Ovary (tissue), 9 donors: ENCODE data around the gene HIPK3. TPM values are rescaled to one million over a fixed set of nuclear protein-coding genes. Genes with fewer than 3 reads are reported as not detected.
"Not testable (repeated sequence)": the region's sequence is repeated elsewhere in the genome, so short reads cannot be mapped to it uniquely, and the experiment has no call there.

Experiments used
- DNase-seq, 5 donors: peaks; one replicate each; pipeline ENCODE4 v3.0.0-alpha.2; 2019 to 2020
- H3K27ac ChIP-seq, 2 donors: fragments of 200-600 bp; one replicate each; pipeline versions ENCODE4 v1.5.1 to v1.8.0; 2019 to 2022
- H3K27me3 ChIP-seq: fragments of 200-600 bp; one replicate; pipeline ENCODE4 v1.8.0; 2022
- H3K36me3 ChIP-seq: fragments of 200-600 bp; sonication (generic); one replicate; pipeline ENCODE4 v1.5.1; 2019
- H3K4me1 ChIP-seq: one replicate; pipeline ENCODE4 v1.8.1; 2013; ENCODE audit warnings: mild to moderate bottlenecking, moderate library complexity; ENCODE audit not compliant: insufficient read depth
- H3K4me3 ChIP-seq: fragments of 200-600 bp; sonication (generic); one replicate; pipeline ENCODE4 v1.5.1; 2017
- H3K9me3 ChIP-seq, 2 donors: fragments of 200-600 bp in 1 of 2; sonication (generic) in 1 of 2; one replicate each; pipeline versions ENCODE4 v1.5.1 to v1.8.1; 2013 to 2019; ENCODE audit warnings: mild to moderate bottlenecking in 1 of 2, moderate library complexity in 1 of 2
- EP300 ChIP-seq: sonication (generic); formaldehyde crosslinking; IDR thresholded peaks from one replicate; pipeline ENCODE4 v1.6.1; 2017; ENCODE audit warnings: antibody characterized with exemption
- POLR2A ChIP-seq: fragments of 450-650 bp; IDR thresholded peaks from one replicate; pipeline ENCODE4 v1.6.1; 2017; ENCODE audit warnings: antibody characterized with exemption, mild to moderate bottlenecking, moderate library complexity
- WGBS, 3 donors: extraction: QIAGEN DNeasy Blood & Tissue Kit in 1 of 3; methylation state at CpG; one replicate each; pipeline versions ENCODE4 v1.1.5 to v1.1.7; 2013 to 2017; 5-methylcytosine and 5-hydroxymethylcytosine counted together
- intact Hi-C, 4 donors: fragments of 100-400 bp; cut with DNase I; formaldehyde crosslinking; loops; one replicate each; pipeline versions ENCODE4 v1.11.0 to v1.15.1; 2022 to 2023
- polyA plus RNA-seq, 2 donors: library from polyadenylated mRNA; stranded (reverse); fragments of 200-250 nt in 1 of 2; fragments of 350-450 nt in 1 of 2; fragmentation: Illumina TruSeq in 1 of 2; extraction: RNeasy Lipid Tissue Mini Kit (QIAGEN cat#74804) in 1 of 2; gene quantifications; one replicate each; pipeline ENCODE4 v1.2.3, GENCODE V29; 2013 to 2014
- total RNA-seq, 7 donors: library from RNA; depleted of rRNA in 2 of 7; stranded (reverse); fragments of >200 nt in 2 of 7; fragmentation: NEBNext Ultra II Directional in 3 of 7; extraction: Animal tissue kit (Norgen Biotek cat#: 25700) in 3 of 7; gene quantifications; one replicate each; pipeline versions ENCODE4 v1.1.0 to v1.2.4, GENCODE V29; 2016 to 2023
- TF ChIP-seq, protein P1 (sequence below), 3 donors: fragments of 450-650 bp in 2 of 3; fragments of 200-600 bp in 1 of 3; IDR thresholded peaks; one replicate each; pipeline versions ENCODE4 v1.5.1 to v1.8.0; 2016 to 2022; ENCODE audit warnings: antibody characterized with exemption in 3 of 3, mild to moderate bottlenecking in 1 of 3
- donor health status: DM: no; HTN: no; CAD: no; lungs with moderate emphysema.
- donor health status: DM: no; HTN: no; CAD: no.
- donor health status: Bipolar disorder and iron deficiency.
- donor health status: DM: yes; HTN: yes; CAD: no.
- donor health status: DM: no; HTN: no; CAD: no.
- donor health status: DM: yes; HTN: yes; CAD: no.

Gene HIPK3
- total and polyA plus RNA-seq, 9 donors, result 28.0 to 252 (median 178) TPM

DNA sequence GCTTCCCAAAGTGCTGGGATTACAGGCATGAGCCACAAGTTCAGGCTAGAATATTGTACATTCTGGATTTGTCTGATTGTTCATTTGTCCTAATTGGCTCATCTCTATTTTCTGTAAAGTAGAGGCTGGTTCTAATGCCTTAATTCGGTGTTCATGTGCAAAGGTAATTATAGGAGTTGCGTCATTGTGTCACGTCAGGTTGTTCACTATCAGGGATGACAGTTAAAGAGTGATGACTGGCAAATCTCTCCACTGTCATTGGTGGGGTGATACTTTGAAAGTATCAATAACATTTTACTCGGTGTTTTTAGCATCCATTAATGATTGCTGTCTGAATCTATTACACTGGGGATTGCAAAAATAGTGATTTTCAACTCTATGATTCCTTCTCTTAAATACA is 103.5 kb downstream of the HIPK3 start:
- no peaks in the 10 kb centered on the region for H3K9me3 ChIP-seq
- intact Hi-C loops, result loop anchor here in 2 of 4 donors (10.0 kb wide), 2 partner anchors 384 to 464 kb away; no protein-coding TSS in a partner anchor
- H3K36me3 ChIP-seq, result no peaks in the 10 kb centered on the region
- TF ChIP-seq, protein P1, sequence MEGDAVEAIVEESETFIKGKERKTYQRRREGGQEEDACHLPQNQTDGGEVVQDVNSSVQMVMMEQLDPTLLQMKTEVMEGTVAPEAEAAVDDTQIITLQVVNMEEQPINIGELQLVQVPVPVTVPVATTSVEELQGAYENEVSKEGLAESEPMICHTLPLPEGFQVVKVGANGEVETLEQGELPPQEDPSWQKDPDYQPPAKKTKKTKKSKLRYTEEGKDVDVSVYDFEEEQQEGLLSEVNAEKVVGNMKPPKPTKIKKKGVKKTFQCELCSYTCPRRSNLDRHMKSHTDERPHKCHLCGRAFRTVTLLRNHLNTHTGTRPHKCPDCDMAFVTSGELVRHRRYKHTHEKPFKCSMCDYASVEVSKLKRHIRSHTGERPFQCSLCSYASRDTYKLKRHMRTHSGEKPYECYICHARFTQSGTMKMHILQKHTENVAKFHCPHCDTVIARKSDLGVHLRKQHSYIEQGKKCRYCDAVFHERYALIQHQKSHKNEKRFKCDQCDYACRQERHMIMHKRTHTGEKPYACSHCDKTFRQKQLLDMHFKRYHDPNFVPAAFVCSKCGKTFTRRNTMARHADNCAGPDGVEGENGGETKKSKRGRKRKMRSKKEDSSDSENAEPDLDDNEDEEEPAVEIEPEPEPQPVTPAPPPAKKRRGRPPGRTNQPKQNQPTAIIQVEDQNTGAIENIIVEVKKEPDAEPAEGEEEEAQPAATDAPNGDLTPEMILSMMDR (IDR thresholded peaks at IDR 0.05), result no peak
- H3K4me1 ChIP-seq, result no peaks in the 10 kb centered on the region
- no peaks in the 10 kb centered on the region for H3K27me3 ChIP-seq
- H3K27ac ChIP-seq, result no peak overlapping the region
- no peak overlapping the region for H3K4me3 ChIP-seq
- no peak for DNase-seq
- 77 to 88% (median 82%) methylated on average over 4 of the region's 4 CpGs for WGBS, 3 donors

DNA sequence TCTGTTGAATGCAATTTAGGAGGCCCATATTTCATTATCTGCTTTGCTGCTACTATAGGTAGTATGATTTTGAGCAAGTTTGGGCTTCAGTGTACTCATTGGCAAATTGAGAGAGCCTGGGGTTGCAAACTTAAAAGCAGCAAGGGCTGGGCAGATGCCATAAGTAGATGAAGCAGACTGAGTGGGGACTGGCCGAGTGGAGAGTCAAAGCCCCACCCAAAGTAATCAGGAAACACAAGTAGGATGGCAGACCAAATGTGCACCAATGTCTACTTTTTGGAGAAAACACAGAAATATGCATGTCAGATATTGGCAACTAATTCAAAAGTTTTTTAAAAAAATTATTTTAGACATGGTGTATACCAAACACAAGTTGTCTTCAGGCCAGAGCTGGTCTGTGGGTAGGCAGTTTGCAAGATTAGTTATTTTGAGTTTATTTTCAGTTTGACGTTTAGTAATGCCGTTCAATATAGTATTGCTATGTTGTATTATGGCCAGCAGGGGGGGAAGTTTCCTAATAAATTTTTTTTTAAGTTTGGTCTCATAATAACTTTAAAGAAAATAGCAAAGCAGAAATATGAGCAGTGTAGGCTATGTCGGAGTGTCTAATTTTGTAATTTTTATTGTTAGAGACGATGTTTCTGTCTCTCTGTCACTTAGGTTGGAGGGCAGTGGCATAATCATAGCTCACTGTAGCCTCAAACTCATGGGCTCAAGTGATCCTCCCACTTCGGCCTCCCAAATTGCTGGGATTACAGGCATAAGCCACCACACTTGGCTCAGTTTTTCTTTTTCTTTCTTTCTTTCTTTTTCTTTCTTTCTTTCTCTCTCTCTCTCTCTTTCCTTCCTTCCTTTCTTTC is 105.1 kb downstream of the HIPK3 start:
- Histone ChIP-seq H3K9me3 (no peaks in the 10 kb centered on the region), H3K27me3 (no peaks in the 10 kb centered on the region), H3K27ac (no peak overlapping the region), H3K4me3 (no peak overlapping the region), H3K36me3 (no peaks in the 10 kb centered on the region), H3K4me1 (no peaks in the 10 kb centered on the region)
- TF ChIP-seq, protein P1 (IDR thresholded peaks at IDR 0.05), result peak; percentile 47 to 67 (median 48)
- no peak for TF ChIP-seq POLR2A
- no peak for DNase-seq
- intact Hi-C loops, result loop anchor here in 2 of 4 donors (10.0 kb wide), 2 partner anchors 383 to 463 kb away; no protein-coding TSS in a partner anchor
- 16 to 21% (median 19%) methylated on average over 6 of the region's 6 CpGs for WGBS, 3 donors

DNA sequence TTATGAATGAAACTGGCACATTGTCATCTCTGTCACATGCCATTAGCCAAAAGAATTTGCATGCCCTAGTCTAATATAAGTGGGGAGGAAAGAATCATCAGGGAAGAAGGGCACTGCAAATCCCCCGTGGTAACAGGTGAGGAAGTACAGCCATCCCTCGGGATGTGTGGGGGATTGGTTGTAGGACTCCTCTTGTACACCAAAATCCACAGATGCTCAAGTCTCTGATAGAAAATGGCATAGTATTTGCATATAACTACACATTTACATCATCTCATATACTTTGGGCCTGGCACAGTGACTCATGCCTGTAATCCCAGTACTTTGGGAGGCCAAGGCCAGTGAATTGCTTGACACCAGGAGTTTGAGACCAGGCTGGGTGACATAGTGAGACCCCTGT is 109.7 kb downstream of the HIPK3 start:
- Histone ChIP-seq H3K4me3 (no peak overlapping the region), H3K36me3 (no peaks in the 10 kb centered on the region), H3K9me3 (no peaks in the 10 kb centered on the region), H3K27me3 (no peaks in the 10 kb centered on the region), H3K4me1 (no peaks in the 10 kb centered on the region), H3K27ac (no peak overlapping the region)
- TF ChIP-seq POLR2A, result no peak
- TF ChIP-seq, protein P1 (IDR thresholded peaks at IDR 0.05), result no peak
- TF ChIP-seq EP300, result no peak
- intact Hi-C loops, result loop anchor here in 2 of 4 donors (10.0 kb wide), 2 partner anchors 378 to 458 kb away; no protein-coding TSS in a partner anchor
- 85 to 86% (median 85%) methylated on average over 2 of the region's 2 CpGs for WGBS, 3 donors
- no peak for DNase-seq

DNA sequence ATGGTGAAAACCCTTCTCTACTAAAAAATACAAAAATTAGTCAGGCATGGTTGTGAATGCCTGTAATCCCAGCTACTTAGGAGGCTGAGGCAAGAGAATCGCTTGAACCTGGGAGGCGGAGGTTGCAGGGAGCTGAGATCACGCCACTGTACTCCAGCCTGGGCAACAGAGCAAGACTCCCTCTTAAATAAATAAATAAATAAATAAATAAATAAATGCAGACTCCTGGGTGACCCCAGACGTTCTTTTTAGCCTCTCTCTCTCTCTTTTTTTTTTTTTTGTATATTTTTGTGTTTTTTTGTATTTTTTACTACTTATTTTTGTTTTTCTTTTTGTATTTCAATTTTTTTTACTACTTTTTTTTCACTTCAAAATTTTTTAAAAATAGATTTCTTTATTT is 111.3 kb downstream of the HIPK3 start:
- not testable (repeated sequence) for H3K9me3 ChIP-seq, DNase-seq, H3K27me3 ChIP-seq, H3K36me3 ChIP-seq, H3K4me3 ChIP-seq, H3K4me1 ChIP-seq, H3K27ac ChIP-seq
- intact Hi-C loops, result loop anchor here in 2 of 4 donors (10.0 kb wide), 2 partner anchors 376 to 456 kb away; no protein-coding TSS in a partner anchor
- WGBS, 3 donors, result 90 to 91% (median 91%) methylated on average over 4 of the region's 4 CpGs

DNA sequence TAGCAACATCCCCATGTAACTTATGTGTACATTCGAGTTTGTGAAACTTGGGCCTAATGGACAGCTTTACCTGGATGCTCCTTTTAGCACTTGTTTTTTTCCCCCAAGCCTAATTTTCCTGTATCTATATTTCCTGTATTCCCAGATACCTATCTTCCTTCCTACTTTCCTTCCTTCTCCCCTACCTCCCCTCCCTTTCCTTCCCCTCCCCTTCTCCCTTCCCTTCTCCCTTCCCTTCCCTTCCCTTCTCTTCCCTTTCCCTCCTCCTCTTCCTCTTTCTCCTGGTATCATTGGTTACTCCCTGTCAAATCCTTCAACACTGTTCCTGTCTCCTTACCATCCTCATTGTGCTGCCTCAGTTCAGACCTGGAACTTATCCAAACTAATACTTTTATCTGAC is 111.8 kb downstream of the HIPK3 start:
- DNase-seq, result no peak
- Histone ChIP-seq H3K36me3 (no peaks in the 10 kb centered on the region), H3K4me1 (no peaks in the 10 kb centered on the region), H3K9me3 (no peaks in the 10 kb centered on the region), H3K27ac (no peak overlapping the region), H3K4me3 (no peak overlapping the region), H3K27me3 (no peaks in the 10 kb centered on the region)
- TF ChIP-seq, protein P1 (IDR thresholded peaks at IDR 0.05), result no peak
- TF ChIP-seq POLR2A (no peak), EP300 (no peak)
- WGBS, 3 donors, result 93 to 98% (median 95%) methylated on average over 1 of the region's 1 CpG
- intact Hi-C loops, result loop anchor here in 2 of 4 donors (10.0 kb wide), 2 partner anchors 376 to 456 kb away; no protein-coding TSS in a partner anchor
